DMS114 treated with DMSO at 0.1 percent for 48 hours (cell line): ENCODE results near the gene LTA.

ENCODE experiments used
- DNase-seq: peaks from one replicate; lab custom pipeline; 2025; ENCODE audit not compliant: unreplicated experiment; lab: John Stamatoyannopoulos, UW

Gene LTA

GRCh38 chr6:31572041-31572911 is at the start of gene LTA:
Gene LTA, plus strand, starts transcription at chr6:31572289. Its CDS starts 454 bp downstream, at chr6:31572743.
- no peak for DNase-seq

GRCh38 chr6:31525553-31525931 is 46.5 kb upstream of the LTA start:
- DNase-seq: no peak

GRCh38 chr6:31525932-31526591 is 46.0 kb upstream of the LTA start:
- DNase-seq: no peak

- DNase-seq: peak; percentile 38
Measured at GRCh38 chr6:31528307-31528777, 43.7 kb upstream of the LTA start.

- DNase-seq: no peak
Measured at GRCh38 chr6:31528821-31529328, 43.2 kb upstream of the LTA start, which contains the start of gene MCCD1. Gene MCCD1, plus strand, starts transcription at chr6:31528962. Its CDS starts 53 bp downstream, at chr6:31529015.

GRCh38 chr6:31529329-31530150 is 42.5 kb upstream of the LTA start:
- DNase-seq: no peak

GRCh38 chr6:31530659-31531058 is 41.4 kb upstream of the LTA start:
- peak; percentile 28 for DNase-seq

GRCh38 chr6:31531162-31531561 is 40.9 kb upstream of the LTA start:
- no peak for DNase-seq

GRCh38 chr6:31531771-31532643 is 40.1 kb upstream of the LTA start:
- DNase-seq: no peak

GRCh38 chr6:31532644-31533454 is 39.2 kb upstream of the LTA start:
- no peak for DNase-seq

- DNase-seq: no peak
Measured at GRCh38 chr6:31533455-31533841, 38.6 kb upstream of the LTA start.

- DNase-seq: no peak
Measured at GRCh38 chr6:31534011-31534410, 38.1 kb upstream of the LTA start.

- DNase-seq: no peak
Measured at GRCh38 chr6:31534521-31535040, 37.5 kb upstream of the LTA start.

GRCh38 chr6:31535538-31536324 is 36.4 kb upstream of the LTA start:
- DNase-seq: no peak

- no peak for DNase-seq
Measured at GRCh38 chr6:31538805-31539400, 33.2 kb upstream of the LTA start.

GRCh38 chr6:31540640-31541039 is 31.4 kb upstream of the LTA start:
- no peak for DNase-seq

- no peak for DNase-seq
Measured at GRCh38 chr6:31541059-31541657, 30.9 kb upstream of the LTA start.
